OCI-LY7 (cell line): Measurements from ENCODE around the gene ZNF692.

ENCODE experiments used
- EZH2phosphoT487 ChIP-seq: fragments of 200-600 bp; sonication (generic); IDR thresholded peaks from 2 replicates; pipeline ENCODE4 v1.6.1; 2018; ENCODE audit warnings: low read depth, borderline replicate concordance, mild to moderate bottlenecking, mixed run types, antibody characterized with exemption, low read length, moderate library complexity, mixed read lengths
- TF ChIP-seq, protein P1 (sequence below): fragments of 200-600 bp; sonication (generic); conservative IDR thresholded peaks from 2 replicates; pipeline ENCODE4 v1.5.1; 2014; ENCODE audit warnings: mild to moderate bottlenecking, antibody characterized with exemption, low read length, moderate library complexity, mixed read lengths

DNA sequence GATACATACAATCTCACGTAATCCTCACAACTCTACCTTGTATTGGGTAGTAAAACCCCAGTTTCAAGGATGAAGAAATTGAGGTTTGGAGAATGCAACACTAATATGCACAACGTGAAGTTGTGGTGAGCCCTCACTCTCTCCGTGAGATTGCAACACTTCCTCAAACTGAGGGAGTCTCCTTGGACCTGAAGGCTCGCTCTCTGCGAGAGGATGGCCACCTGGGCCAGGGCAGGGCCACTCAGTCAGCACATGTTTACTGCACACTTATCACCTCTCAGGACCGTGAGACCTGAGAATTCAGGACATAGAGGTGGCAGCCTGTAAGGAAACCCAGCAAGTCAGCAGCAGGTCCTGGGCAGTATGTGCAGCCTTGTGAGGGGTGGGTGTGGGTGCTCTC, 41.8 kb downstream of the ZNF692 start:
- TF ChIP-seq, protein P1, sequence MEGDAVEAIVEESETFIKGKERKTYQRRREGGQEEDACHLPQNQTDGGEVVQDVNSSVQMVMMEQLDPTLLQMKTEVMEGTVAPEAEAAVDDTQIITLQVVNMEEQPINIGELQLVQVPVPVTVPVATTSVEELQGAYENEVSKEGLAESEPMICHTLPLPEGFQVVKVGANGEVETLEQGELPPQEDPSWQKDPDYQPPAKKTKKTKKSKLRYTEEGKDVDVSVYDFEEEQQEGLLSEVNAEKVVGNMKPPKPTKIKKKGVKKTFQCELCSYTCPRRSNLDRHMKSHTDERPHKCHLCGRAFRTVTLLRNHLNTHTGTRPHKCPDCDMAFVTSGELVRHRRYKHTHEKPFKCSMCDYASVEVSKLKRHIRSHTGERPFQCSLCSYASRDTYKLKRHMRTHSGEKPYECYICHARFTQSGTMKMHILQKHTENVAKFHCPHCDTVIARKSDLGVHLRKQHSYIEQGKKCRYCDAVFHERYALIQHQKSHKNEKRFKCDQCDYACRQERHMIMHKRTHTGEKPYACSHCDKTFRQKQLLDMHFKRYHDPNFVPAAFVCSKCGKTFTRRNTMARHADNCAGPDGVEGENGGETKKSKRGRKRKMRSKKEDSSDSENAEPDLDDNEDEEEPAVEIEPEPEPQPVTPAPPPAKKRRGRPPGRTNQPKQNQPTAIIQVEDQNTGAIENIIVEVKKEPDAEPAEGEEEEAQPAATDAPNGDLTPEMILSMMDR = no peak
- TF ChIP-seq EZH2phosphoT487 = no peak
